CD4-positive, CD25-positive, alpha-beta regulatory T cell (primary cell): Measurements from ENCODE around the gene PES1. TPM values are rescaled to one million over a fixed set of nuclear protein-coding genes. Genes with fewer than 3 reads are reported as not detected.
A peak's percentile ranks its signal among the peaks of the same experiment; 100 is the strongest.
"Not testable (repeated sequence)": the region's sequence is repeated elsewhere in the genome, so short reads cannot be mapped to it uniquely, and the experiment has no call there.

ENCODE experiments used
- ATAC-seq, 2 donors: fragments of 150-1000 bp; cut with Tn5 transposase; one replicate each; pipeline ENCODE4 v1.10.0; 2021; ENCODE audit warnings: low read depth in 2 of 2, moderate number of reproducible peaks in 2 of 2, moderate library complexity in 1 of 2
- DNase-seq, 3 donors: peaks; one replicate each; pipeline versions ENCODE4 v3.0.0 to v3.0.0-alpha.2; 2012 to 2022; ENCODE audit warnings: mixed read lengths in 1 of 3
- H3K27ac ChIP-seq: one replicate; pipeline ENCODE4 v1.7.0; 2013; ENCODE audit warnings: mild to moderate bottlenecking, low read length; ENCODE audit not compliant: insufficient read depth, poor library complexity, severe bottlenecking
- H3K27me3 ChIP-seq: one replicate; pipeline ENCODE4 v1.7.0; 2013; ENCODE audit warnings: low read length; ENCODE audit not compliant: control insufficient read depth, insufficient read depth
- H3K36me3 ChIP-seq: one replicate; pipeline ENCODE4 v1.7.0; 2013; ENCODE audit warnings: mild to moderate bottlenecking, low read length, moderate library complexity; ENCODE audit not compliant: control insufficient read depth, insufficient read depth
- H3K4me1 ChIP-seq: 2 replicates; pipeline ENCODE4 v1.7.0; 2013; ENCODE audit warnings: mild to moderate bottlenecking, low read length; ENCODE audit not compliant: insufficient read depth, control insufficient read depth, poor library complexity, severe bottlenecking
- H3K4me3 ChIP-seq: one replicate; pipeline ENCODE4 v1.7.0; 2013; ENCODE audit warnings: low read depth, mild to moderate bottlenecking, low read length, moderate library complexity
- H3K9me3 ChIP-seq, 2 experiments: 1 replicate in 1 of 2; 2 replicates in 1 of 2; pipeline ENCODE4 v1.7.0; 2013; ENCODE audit warnings: low read length in 2 of 2, mild to moderate bottlenecking in 1 of 2, moderate library complexity in 1 of 2; ENCODE audit not compliant: control insufficient read depth in 2 of 2
- H3K27ac Mint-ChIP-seq, 3 donors: one replicate each; pipeline ENCODE4 v1.8.0; 2020 to 2022; ENCODE audit warnings: mild to moderate bottlenecking in 3 of 3, mixed read lengths in 3 of 3, moderate library complexity in 2 of 3
- H3K27me3 Mint-ChIP-seq: one replicate; pipeline ENCODE4 v1.8.0; 2022; ENCODE audit warnings: mild to moderate bottlenecking, mixed read lengths
- H3K36me3 Mint-ChIP-seq: one replicate; pipeline ENCODE4 v1.8.0; 2020; ENCODE audit warnings: mixed read lengths
- H3K4me1 Mint-ChIP-seq, 4 donors: one replicate each; pipeline ENCODE4 v1.8.0; 2020 to 2022; ENCODE audit warnings: mixed read lengths in 4 of 4, mild to moderate bottlenecking in 1 of 4
- H3K4me3 Mint-ChIP-seq, 4 donors: one replicate each; pipeline ENCODE4 v1.8.0; 2020 to 2022; ENCODE audit warnings: mild to moderate bottlenecking in 4 of 4, mixed read lengths in 4 of 4, moderate library complexity in 3 of 4
- H3K9me3 Mint-ChIP-seq, 7 donors: one replicate each; pipeline ENCODE4 v1.8.0; 2020 to 2022; ENCODE audit warnings: mixed read lengths in 7 of 7, mild to moderate bottlenecking in 3 of 7, moderate library complexity in 2 of 7
- polyA plus RNA-seq, 4 donors: library from polyadenylated mRNA; unstranded; fragments of 300-500 nt; fragmentation: Illumina TruSeq; gene quantifications; one replicate each; pipeline ENCODE4 v1.2.3, GENCODE V29; 2021
- total RNA-seq: library from RNA; stranded (reverse); gene quantifications from one replicate; pipeline ENCODE4 v1.2.3, GENCODE V29; 2022

The PES1 gene
- total and polyA plus RNA-seq, 5 donors from 2014 or later = 35.2 to 47.9 (median 36.8) TPM

GRCh38 chr22:30542811-30543188, 48.9 kb downstream of the PES1 start:
- ATAC-seq (no peak), DNase-seq (no peak)
- Mint-ChIP-seq H3K4me3 (peak overlapping the region in 1 of 4 donors; percentile 46), H3K9me3 (peaks cover 0 to 2% (median 0%) of the 10 kb centered on the region in 7 donors), H3K27ac (no peak overlapping the region), H3K36me3 (no peaks in the 10 kb centered on the region), H3K4me1 (peaks cover 0 to 7% (median 5%) of the 10 kb centered on the region in 4 donors), H3K27me3 (peaks cover 44% of the 10 kb centered on the region)
- Histone ChIP-seq H3K36me3 (no peaks in the 10 kb centered on the region), H3K27me3 (peaks cover 10% of the 10 kb centered on the region), H3K9me3 (no peaks in the 10 kb centered on the region), H3K4me1 (peaks cover 4% of the 10 kb centered on the region), H3K27ac (no peak overlapping the region), H3K4me3 (no peak overlapping the region)

GRCh38 chr22:30541961-30542810, 49.5 kb downstream of the PES1 start:
- H3K4me3 ChIP-seq = no peak overlapping the region
- ATAC-seq (no peak), DNase-seq (no peak)
- no peaks in the 10 kb centered on the region for H3K9me3 ChIP-seq
- Mint-ChIP-seq H3K4me1 (peaks cover 0 to 7% (median 5%) of the 10 kb centered on the region in 4 donors), H3K27me3 (peaks cover 50% of the 10 kb centered on the region), H3K4me3 (peak overlapping the region in 1 of 4 donors; percentile 39), H3K36me3 (no peaks in the 10 kb centered on the region), H3K9me3 (peaks cover 0 to 2% (median 0%) of the 10 kb centered on the region in 7 donors), H3K27ac (no peak overlapping the region)
- no peaks in the 10 kb centered on the region for H3K36me3 ChIP-seq
- H3K27me3 ChIP-seq = peaks cover 10% of the 10 kb centered on the region
- no peak overlapping the region for H3K27ac ChIP-seq
- H3K4me1 ChIP-seq = peaks cover 4% of the 10 kb centered on the region

GRCh38 chr22:30541511-30541910, 50.2 kb downstream of the PES1 start:
- H3K4me1 Mint-ChIP-seq, H3K27ac ChIP-seq, H3K36me3 ChIP-seq, H3K4me3 ChIP-seq, H3K27ac Mint-ChIP-seq, DNase-seq, H3K9me3 Mint-ChIP-seq, H3K36me3 Mint-ChIP-seq, H3K9me3 ChIP-seq, H3K4me1 ChIP-seq, H3K27me3 ChIP-seq, ATAC-seq: not testable (repeated sequence)
- Mint-ChIP-seq H3K27me3 (peaks cover 50% of the 10 kb centered on the region), H3K4me3 (peak overlapping the region in 1 of 4 donors; percentile 39)

- Histone ChIP-seq H3K9me3 (no peaks in the 10 kb centered on the region), H3K27me3 (peaks cover 10% of the 10 kb centered on the region), H3K4me3 (no peak overlapping the region), H3K4me1 (peaks cover 4% of the 10 kb centered on the region), H3K27ac (no peak overlapping the region), H3K36me3 (no peaks in the 10 kb centered on the region)
- H3K9me3 Mint-ChIP-seq = peaks cover 0 to 2% (median 0%) of the 10 kb centered on the region in 7 donors
- H3K4me3 Mint-ChIP-seq = no peak overlapping the region
- H3K4me1 Mint-ChIP-seq = peaks cover 0 to 7% (median 6%) of the 10 kb centered on the region in 4 donors
- no peaks in the 10 kb centered on the region for H3K36me3 Mint-ChIP-seq
- peaks cover 36% of the 10 kb centered on the region for H3K27me3 Mint-ChIP-seq
- ATAC-seq (no peak), DNase-seq (no peak)
- no peak overlapping the region for H3K27ac Mint-ChIP-seq
Observed at GRCh38 chr22:30539368-30539767, 52.3 kb downstream of the PES1 start.

GRCh38 chr22:30538280-30538679, 53.4 kb downstream of the PES1 start:
- Histone ChIP-seq H3K27ac (no peak overlapping the region), H3K27me3 (peaks cover 7% of the 10 kb centered on the region), H3K4me1 (peaks cover 4% of the 10 kb centered on the region), H3K9me3 (no peaks in the 10 kb centered on the region), H3K4me3 (no peak overlapping the region), H3K36me3 (no peaks in the 10 kb centered on the region)
- Mint-ChIP-seq H3K27me3 (peaks cover 32% of the 10 kb centered on the region), H3K27ac (no peak overlapping the region), H3K4me3 (no peak overlapping the region), H3K36me3 (no peaks in the 10 kb centered on the region), H3K4me1 (peaks cover 0 to 7% (median 4%) of the 10 kb centered on the region in 4 donors), H3K9me3 (peaks cover 0 to 2% (median 0%) of the 10 kb centered on the region in 7 donors)
- no peak for ATAC-seq
- DNase-seq = no peak

- Histone ChIP-seq H3K9me3 (no peaks in the 10 kb centered on the region), H3K4me3 (no peak overlapping the region), H3K27ac (no peak overlapping the region), H3K4me1 (no peaks in the 10 kb centered on the region), H3K27me3 (peaks cover 5% of the 10 kb centered on the region), H3K36me3 (no peaks in the 10 kb centered on the region)
- Mint-ChIP-seq H3K9me3 (peaks cover 0 to 2% (median 0%) of the 10 kb centered on the region in 7 donors), H3K27me3 (peaks cover 25% of the 10 kb centered on the region), H3K4me3 (no peak overlapping the region), H3K27ac (peak overlapping the region in 1 of 3 donors; percentile 53), H3K36me3 (no peaks in the 10 kb centered on the region), H3K4me1 (peaks cover 0 to 7% (median 2%) of the 10 kb centered on the region in 4 donors)
- no peak for ATAC-seq
- no peak for DNase-seq
Observed at GRCh38 chr22:30537083-30537731, 54.5 kb downstream of the PES1 start.

GRCh38 chr22:30535182-30535581, 56.5 kb downstream of the PES1 start:
- no peaks in the 10 kb centered on the region for H3K27me3 ChIP-seq
- Mint-ChIP-seq H3K27ac (no peak overlapping the region), H3K4me1 (peaks cover 0 to 2% (median 0%) of the 10 kb centered on the region in 4 donors), H3K27me3 (peaks cover 13% of the 10 kb centered on the region), H3K9me3 (peaks cover 0 to 1% (median 0%) of the 10 kb centered on the region in 7 donors), H3K4me3 (no peak overlapping the region), H3K36me3 (no peaks in the 10 kb centered on the region)
- DNase-seq (no peak), ATAC-seq (no peak)
- no peaks in the 10 kb centered on the region for H3K36me3 ChIP-seq
- H3K9me3 ChIP-seq = no peaks in the 10 kb centered on the region
- no peaks in the 10 kb centered on the region for H3K4me1 ChIP-seq
- H3K4me3 ChIP-seq = no peak overlapping the region
- no peak overlapping the region for H3K27ac ChIP-seq
